GM23338 (cell line): Measurements from ENCODE around the gene MSH3.
"Not testable (repeated sequence)": the region's sequence is repeated elsewhere in the genome, so short reads cannot be mapped to it uniquely, and the experiment has no call there.

Experiments used
- CREB1 ChIP-seq: fragments of 250-450 bp; sonication (Bioruptor Pico); IDR thresholded peaks from 2 replicates; pipeline ENCODE4 v1.5.0; 2020; ENCODE audit warnings: low read depth, mild to moderate bottlenecking, moderate library complexity
- CTCF ChIP-seq, 2 experiments: fragments of 200-600 bp in 1 of 2; sonication (generic) in 1 of 2; conservative IDR thresholded peaks; 2 replicates each; pipeline versions ENCODE4 v1.5.1 to v1.6.1; 2016 to 2017; ENCODE audit warnings: antibody characterized with exemption in 2 of 2, low read depth in 2 of 2, mild to moderate bottlenecking in 2 of 2, moderate library complexity in 1 of 2
- EZH2 ChIP-seq: fragments of 200-600 bp; sonication (generic); IDR thresholded peaks from one replicate; pipeline ENCODE4 v1.8.0; 2017; ENCODE audit warnings: antibody characterized with exemption, mild to moderate bottlenecking, low read depth; ENCODE audit not compliant: unreplicated experiment

GRCh38 chr5:80846422-80846821, 192.0 kb downstream of the MSH3 start:
- not testable (repeated sequence) for TF ChIP-seq CTCF (conservative IDR thresholded peaks at IDR 0.05; ENCODE audit: low read depth in 2 of 2); EZH2; CREB1 (CRISPR knock-in tag)
